Measurements from ENCODE around the gene ZNF217. TPM values are rescaled to one million over a fixed set of nuclear protein-coding genes. Genes with fewer than 3 reads are reported as not detected.
"Not testable (repeated sequence)": the region's sequence is repeated elsewhere in the genome, so short reads cannot be mapped to it uniquely, and the experiment has no call there.

ZNF217 gene
- total RNA-seq, 1 donor from 2014 or later, result 8.0 TPM

GRCh38 chr20:53623134-53623453, 29.5 kb upstream of the ZNF217 start:
- no peak for DNase-seq
- no peak for ATAC-seq
- intact Hi-C loops (cut with micrococcal nuclease), result no loop called here

DNA sequence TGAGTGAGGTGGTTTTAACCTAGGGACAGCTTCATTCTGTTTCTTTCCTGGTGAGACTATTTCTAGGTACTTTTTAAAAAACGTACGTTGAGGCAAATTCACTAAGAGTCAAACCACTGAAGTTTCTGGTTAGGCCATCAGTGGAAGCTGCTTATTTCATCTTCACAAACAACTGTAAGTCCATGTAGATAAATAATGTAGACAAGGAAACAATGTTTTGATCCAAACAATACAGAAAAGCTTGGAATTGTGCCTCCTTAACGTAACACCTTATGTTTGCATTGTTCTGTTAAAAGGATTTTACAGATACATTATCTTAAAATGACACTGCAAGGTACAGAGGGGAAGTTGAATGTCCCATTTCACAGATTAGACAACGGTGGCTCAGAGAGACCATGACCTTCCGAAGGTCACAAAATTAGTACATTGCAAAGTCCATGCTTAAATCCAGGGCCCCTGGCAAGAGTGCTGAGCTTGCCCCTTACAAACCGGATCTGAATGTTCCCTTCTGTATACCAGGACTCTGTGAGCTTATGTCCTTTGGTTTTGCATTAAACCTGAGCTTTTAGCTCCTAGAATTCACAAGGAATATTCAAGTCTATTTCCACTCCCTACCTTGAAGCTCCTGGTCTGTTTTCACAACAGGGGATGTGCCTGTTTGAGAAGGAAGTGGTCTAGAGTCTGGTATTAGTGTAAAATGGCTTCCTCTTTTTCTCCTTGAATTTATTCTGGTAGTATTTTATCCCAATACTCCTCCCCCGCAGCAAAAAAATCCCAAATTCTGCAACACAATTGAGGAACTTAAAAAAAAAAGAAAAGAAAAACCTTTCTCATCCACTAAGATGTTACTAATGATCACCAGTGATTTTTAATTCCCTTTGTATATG, 28.9 kb upstream of the ZNF217 start:
- intact Hi-C loops (cut with micrococcal nuclease), result no loop called here
- peak; percentile 12 for ATAC-seq

DNA sequence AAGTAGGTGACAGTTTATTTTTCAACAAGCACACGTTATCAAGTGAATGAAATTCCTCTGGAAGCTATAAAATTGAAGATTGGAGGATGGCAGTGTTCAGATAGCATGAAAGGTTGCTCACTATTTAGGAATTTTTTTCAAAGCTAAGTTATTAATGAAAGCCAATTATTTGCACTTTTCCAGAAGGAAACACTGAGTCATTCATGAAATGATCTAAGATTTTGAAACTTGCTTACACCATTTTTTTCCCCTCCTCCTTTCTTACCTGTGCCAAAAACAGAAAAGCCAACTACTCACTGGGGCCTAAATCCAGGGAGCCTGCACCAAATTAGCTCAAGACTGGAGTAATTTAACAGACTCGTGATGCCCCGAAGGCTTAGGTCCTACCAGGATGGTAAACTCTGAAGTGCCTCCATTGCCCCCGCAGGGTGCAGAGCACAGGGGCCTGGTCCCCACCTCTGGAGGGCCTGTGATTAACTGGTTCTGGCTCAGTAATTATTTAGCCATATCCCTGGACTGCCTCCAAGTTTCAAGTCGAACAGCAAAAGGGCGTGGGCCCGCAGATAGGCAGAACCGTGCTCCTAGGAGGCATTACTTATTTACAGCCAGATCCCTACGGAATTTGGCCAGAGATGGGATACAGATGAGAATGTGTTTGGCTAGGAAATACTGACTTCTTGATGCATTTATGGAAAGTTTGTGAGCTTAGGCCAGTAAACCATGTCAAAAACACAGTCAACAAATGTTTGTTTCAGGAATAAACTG, 28.0 kb upstream of the ZNF217 start:
- DNase-seq (peak; percentile 56), ATAC-seq (peak; percentile 64)
- intact Hi-C loops (cut with micrococcal nuclease), result no loop called here

More for the DNA sequence above, 28.9 kb upstream of the ZNF217 start:
- no peak for DNase-seq

DNA sequence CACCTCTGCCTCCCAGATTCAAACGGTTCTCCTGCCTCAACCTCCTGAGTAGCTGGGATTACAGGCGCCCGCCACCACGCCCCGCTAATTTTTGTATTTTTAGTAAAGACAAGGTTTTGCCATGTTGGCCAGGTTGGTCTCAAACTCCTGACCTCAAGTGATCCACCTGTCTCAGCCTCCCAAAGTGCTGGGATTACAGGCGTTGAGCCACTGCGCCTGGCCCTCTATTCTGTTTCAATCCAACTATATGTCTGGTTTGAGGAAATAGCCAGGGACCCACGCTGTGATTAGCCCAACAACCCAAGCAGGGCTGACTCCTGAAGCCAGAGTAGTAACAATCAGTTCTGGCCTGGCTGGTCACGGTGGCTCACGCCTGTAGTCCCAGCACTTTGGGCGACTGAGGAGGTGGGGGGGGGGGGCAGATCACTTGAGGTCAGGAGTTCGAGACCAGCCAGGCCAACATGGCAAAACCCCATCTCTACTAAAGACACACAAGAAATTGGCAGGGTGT, 24.9 kb upstream of the ZNF217 start:
- ATAC-seq; DNase-seq; intact Hi-C loops (cut with micrococcal nuclease): not testable (repeated sequence)

- DNase-seq (no peak), ATAC-seq (no peak)
- intact Hi-C loops (cut with micrococcal nuclease), result no loop called here
Measured at GRCh38 chr20:53617791-53618489, 24.3 kb upstream of the ZNF217 start.

DNA sequence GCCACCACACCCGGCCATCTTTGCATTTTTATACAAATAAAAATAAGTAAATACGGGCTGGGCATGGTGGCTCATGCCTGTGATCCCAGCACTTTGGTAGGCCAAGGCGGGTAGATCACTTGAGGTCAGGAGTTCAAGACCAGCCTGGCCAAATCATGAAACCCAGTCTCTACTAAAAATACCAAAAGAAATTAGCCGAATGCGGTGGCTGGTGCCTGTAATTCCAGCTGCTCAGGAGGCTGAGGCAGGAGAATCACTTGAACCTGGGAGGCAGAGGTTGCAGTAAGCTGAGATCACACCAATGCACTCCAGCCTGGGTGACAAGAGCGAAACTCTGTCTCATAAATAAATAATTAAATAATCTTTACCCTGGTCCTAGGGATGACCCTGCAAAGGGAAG, 22.9 kb upstream of the ZNF217 start:
- ATAC-seq; DNase-seq; intact Hi-C loops (cut with micrococcal nuclease): not testable (repeated sequence)

DNA sequence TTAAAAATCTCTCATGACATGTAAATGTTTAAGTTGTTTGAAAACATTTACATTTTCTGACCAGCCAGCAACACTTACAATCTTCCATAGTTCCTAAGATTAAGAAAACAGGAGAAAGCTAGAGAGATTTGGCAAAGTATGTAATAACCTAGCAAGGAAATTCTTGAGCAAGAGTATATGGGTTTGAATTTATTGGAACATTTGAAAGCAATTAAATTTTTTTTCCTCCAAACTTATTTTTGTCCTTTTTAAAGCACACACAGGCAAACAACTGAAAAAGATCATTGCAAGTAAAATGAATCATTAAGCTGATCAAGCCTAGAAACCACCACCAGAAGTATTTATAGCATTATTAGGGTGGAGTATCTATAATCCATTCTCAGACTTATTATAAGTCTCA, 20.1 kb upstream of the ZNF217 start:
- DNase-seq (no peak), ATAC-seq (no peak)
- intact Hi-C loops (cut with micrococcal nuclease), result no loop called here

- DNase-seq; intact Hi-C loops (cut with micrococcal nuclease); ATAC-seq: not testable (repeated sequence)
Measured at GRCh38 chr20:53612289-53612688, 18.6 kb upstream of the ZNF217 start.

GRCh38 chr20:53611449-53611894, 17.8 kb upstream of the ZNF217 start:
- DNase-seq (no peak), ATAC-seq (peak; percentile 78)
- intact Hi-C loops (cut with micrococcal nuclease), result no loop called here

DNA sequence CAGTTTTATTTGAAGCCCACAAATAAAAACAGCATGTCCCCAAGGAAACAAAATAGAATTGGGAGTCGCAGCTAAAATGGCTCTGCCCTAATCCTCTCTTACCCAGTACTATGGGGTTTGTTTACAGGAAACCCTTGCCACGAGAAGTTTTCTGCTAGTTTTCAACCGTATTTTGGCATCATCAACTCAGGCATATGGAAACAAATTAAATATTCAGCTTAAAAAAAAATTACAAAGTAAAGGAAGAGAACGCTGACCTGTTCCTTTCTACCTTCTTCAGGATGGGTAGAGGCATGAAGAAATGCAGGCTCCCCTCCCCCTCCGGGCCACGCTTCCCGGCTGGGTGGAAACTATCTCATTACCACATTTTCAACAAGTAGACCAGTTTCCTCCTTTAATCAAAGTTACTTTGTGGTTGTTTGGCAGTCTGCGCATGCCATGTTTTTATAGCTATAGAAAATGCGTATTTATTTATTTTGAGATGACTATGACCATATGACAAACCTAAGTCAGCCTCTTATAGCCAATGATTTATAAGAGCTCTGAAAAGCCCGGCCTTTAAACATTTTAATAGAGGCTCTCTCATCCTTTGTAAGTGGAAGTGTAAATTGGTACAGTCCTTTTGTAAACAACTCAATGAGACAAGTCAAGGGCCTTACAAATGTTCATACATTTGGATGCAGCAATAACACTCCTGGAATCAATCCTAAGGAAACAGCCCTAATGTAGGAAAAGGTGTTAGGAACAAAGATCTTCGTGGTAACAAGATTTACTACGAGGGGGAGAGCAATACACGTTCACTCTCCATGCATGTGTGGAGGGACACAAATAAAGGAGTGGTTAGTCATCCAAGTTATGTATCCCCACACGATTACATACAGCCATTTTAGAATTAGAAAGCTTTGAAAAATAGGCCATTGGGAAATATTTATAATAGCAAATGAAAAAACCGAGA, 16.1 kb upstream of the ZNF217 start:
- ATAC-seq (peak; percentile 46), DNase-seq (peak; percentile 60)
- intact Hi-C loops (cut with micrococcal nuclease), result no loop called here

DNA sequence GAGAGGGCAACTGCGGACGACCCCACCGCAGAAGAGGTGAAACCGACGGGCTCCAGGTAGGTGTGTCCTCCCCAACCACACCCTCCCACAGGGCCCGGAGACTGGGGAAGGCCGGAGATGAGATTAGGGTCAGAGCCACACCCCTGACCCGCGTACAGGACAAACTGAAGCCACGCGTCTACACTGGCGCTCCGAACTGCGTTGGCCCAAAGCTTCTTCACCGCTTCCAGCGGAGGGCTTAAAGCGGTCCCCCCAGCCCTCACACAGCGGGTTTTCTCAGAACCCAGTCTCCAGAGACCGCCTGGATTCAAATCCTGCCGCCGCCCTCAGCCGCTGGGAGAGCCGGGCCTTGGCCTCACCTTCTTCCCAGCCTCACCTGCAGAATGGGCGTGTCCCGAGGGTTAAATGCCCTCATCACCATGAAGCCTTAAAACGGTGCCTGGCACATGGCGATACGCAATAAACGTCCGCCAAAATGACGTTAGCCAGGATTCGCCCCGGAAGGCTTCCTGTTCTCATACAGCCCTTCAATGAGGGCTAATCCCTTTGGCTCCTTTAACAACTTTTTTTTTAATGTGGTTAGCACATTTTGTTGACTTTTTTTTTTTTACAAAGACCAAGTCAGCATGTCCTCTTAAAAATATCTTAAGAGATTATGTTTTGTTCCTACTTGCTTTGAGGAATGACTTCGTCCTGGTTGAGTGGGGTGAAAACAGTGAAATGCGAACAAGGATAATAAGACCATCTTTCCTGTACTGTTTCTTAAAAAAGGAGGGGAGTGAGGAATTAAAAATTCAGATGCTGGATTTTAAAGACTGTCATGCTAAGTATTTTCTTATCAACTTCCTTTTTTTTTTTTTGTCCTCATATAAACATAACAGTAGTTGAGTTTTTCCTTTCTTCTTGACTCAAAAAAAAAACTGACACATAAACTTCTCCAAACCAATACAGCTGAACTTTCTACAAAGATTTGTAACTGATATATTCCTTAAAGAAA, 15.1 kb upstream of the ZNF217 start:
- DNase-seq (peak; percentile 44), ATAC-seq (peak; percentile 53)

DNA sequence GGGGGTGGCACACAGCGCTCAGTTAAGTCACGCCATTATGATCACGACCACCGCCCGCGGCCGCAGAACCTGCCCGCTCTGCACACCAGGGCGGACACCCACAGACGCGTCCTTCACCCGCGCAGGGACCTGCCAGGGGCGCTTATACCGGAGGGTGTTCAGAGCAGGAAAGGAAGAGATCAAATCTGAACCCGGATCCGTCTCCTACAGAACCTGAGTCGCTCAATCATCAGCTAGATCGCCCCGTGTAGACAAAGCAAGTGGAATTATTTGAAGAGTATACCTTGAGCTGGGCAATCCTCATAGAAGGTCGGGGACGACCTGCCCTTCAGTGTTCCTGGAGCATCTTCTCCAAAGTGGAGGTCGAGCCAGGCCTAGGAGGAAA, 14.4 kb upstream of the ZNF217 start:
- intact Hi-C loops (cut with micrococcal nuclease), result no loop called here
- no peak for DNase-seq
- no peak for ATAC-seq

More for the DNA sequence above, 15.1 kb upstream of the ZNF217 start:
- intact Hi-C loops (cut with micrococcal nuclease), result no loop called here

DNA sequence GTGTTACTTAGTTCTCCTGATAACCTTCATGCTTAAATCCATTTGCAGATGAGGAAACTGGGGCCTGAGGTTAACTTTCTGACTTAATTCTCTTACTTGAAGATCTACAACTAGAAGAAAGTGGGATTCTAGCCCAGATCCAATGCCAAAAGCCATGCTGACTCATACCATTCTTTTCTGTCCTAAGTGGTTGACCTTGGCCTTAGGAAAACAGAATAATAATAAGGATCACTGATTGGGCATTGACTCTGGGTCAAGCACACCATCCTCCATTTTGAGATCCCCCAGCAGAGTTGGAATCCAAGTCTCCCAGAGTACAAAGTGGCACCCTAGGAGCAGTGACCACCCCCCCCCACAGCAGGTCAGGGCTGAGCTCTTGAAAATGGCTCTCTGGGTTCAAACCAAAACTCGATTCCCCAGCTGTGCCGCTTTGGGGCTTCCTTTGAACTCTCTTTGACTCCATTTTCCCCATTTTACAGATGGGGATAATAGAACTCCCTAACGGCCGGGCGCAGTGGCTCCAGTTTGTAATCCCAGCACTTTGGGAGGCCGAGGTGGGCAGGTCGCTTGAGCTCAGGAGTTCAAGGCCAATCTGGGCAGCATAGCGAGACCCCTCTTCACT, 12.8 kb upstream of the ZNF217 start:
- intact Hi-C loops (cut with micrococcal nuclease), result no loop called here
- ATAC-seq (no peak), DNase-seq (no peak)

DNA sequence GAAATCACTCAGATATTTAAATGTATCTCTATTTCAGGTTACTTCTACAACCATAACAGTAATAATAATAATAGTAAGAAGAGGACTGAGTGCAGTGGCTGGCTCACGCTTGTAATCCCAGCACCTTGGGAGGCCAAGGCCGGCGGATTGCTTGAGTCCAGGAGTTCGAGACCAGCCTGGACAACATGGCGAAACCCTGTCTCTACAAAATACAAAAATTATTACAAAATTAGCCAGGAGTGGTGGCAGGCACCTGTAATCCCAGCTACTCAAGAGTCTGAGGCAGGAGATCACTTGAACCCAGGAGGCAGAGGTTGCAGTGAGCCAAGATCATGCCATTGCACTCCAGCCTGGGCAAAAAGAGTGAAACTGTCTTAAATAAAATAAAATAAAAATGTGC, 11.8 kb upstream of the ZNF217 start:
- intact Hi-C loops (cut with micrococcal nuclease); DNase-seq; ATAC-seq: not testable (repeated sequence)

DNA sequence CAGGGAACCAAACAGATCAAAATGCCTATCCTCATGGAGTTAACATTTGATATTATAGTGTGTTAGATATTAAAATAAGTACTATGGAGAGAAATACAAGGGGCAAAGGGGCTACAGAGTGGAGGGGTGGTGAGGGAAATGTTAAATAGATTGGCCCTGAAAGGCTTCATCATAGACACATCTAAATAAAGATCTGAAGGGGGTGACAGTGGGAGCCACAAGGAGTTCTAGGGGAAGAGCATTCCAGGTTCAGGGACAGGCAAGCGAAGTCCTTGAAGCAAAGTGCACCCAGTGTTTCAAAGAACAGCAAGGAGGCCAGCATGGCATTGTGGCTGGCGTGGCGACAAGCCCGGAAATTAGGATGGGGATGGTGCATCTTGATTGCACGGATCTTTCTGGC, 11.2 kb upstream of the ZNF217 start:
- DNase-seq; intact Hi-C loops (cut with micrococcal nuclease); ATAC-seq: not testable (repeated sequence)

DNA sequence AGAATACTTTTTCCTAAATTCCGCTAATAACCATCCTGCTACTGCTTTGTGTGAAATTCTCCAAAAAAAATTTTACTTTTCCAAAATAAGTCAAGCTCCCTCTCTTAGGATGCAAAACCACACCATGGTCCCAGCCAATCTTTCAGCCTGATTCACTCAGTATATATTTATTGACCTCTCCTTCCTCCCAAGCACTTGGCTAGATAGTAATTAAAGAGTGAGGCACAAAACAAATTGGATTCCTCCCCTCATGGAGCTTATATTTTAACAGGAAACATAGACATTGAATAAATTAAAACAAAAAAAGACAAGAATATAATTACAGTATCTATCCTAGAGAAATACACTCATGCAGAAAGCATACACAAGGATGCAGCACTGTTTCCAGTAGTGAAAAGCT, 9.0 kb upstream of the ZNF217 start:
- intact Hi-C loops (cut with micrococcal nuclease), result no loop called here

More for the DNA sequence above, 9.0 kb upstream of the ZNF217 start:
- DNase-seq (no peak), ATAC-seq (no peak)
